Islet of Langerhans (tissue), 1 donor: ENCODE data around the gene CACNG5.

ENCODE experiments used
- FAIRE-seq: peaks from one replicate; lab custom pipeline; 2011; peaks lifted over from hg19 to GRCh38; lab: Jason Lieb, UNC

CACNG5 gene, protein sequence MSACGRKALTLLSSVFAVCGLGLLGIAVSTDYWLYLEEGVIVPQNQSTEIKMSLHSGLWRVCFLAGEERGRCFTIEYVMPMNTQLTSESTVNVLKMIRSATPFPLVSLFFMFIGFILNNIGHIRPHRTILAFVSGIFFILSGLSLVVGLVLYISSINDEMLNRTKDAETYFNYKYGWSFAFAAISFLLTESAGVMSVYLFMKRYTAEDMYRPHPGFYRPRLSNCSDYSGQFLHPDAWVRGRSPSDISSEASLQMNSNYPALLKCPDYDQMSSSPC

DNA sequence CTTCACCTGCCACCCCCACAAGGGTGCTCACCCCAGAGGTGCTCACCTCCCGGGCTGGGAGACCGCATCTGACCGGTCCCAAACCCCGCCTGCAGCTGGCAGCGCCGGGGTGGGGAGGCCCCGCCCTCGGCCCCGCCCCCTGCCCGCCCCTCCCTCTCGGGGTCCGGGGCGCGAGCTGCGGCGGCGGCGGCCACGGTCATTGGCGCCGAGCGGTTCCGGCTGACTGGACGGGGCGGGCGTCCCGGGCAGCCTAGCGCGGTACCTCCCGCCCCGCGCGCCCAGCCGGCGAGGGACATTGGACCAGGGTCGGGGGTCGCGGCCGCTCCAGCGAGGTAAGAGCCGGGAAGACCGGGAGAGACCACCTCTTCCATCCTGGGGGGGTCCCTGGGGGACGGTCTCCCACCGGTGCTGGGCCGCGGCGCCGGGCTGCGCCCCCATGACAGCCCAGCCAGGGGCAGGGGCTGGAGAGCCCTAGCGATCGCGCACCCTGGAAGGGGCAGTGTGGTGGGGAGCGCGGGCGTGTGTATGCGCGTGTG, at the start of gene CACNG5:
Gene CACNG5, plus strand, starts transcription at position 199 of the 536 bp plus-strand sequence. CDS start 42,216 bp downstream, outside the sequence.
- FAIRE-seq = no peak

DNA sequence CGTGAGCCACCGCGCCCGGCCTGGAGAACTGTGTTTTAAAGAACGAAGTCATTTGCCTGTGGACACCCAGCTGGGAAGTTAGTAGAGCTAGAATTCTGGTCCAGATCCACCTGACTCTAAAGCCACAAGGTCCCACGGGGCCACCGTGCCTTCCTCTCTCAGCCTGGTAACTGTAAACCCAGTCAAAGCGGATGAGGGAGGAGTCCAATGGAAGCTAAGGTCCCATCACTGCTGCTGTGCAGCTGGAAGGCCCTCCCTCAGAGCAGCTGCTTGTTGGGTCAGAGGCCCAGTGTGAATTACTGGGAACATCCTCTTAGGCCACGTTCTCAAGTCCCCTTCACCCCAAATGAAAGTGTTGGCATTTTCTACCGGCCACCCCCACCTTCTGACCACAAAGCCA, 48.8 kb upstream of the CACNG5 start:
- FAIRE-seq = no peak

DNA sequence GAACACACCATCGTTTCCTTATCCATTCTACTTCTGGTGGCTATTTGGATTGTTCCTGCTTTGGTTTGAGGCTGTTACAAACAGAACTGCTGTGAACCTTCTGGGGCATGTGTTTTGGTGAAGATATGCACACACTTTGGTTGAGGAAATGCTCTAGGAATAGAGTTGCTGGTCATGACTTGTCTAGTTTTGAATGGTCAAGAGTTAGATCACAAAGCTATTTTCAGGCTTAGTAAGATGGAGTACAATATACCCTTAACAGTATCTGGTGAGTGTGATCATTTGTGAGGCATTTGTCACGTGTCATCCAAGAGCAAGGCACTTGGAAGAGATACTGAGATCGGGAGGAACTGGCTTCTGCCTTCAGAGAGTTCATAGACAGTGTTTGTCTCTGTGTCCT, 47.0 kb upstream of the CACNG5 start:
- no peak for FAIRE-seq

DNA sequence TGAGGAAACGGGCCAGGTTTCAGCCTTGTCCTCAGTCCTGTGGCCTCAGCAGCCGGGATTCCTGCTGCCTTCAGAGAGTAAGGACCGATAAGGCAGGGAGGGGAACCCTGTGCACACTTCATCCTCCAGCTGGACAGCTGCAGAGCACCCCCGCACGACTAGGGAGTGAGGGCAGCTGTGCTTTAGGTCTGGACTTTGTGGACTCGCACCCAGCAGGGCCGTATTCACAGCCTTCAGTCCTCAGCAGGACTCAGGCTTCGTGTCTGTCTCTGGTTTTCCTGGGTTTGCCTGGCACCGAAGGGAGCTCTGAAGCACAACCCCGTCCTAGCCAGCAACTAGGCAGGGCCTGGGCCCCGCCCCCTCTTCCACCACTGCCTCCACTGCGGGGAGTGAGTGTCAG, 45.8 kb upstream of the CACNG5 start:
- FAIRE-seq = no peak

DNA sequence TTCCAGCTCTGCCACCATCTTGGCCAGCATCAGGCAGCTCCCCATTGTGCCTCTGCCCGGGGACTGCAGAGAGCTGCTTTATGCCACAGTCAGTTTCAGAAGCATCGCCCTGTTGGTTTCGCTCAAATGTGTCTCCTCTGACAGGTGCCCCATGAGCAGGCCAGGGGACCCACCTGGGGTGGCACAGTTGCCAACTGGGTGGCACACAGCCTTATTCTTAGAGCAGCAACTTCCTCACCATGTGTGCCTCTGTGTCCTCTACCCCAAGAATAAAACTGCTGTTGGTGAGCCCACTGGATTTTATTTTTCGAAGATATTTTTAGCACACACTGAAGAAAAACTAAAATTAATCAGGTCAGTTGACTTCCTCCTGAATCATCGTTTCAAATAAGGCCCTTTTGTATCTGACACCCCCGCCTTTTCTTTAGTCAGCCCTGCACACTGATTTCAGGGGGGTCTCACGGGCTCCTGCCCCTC, 44.9 kb upstream of the CACNG5 start:
- FAIRE-seq = no peak

DNA sequence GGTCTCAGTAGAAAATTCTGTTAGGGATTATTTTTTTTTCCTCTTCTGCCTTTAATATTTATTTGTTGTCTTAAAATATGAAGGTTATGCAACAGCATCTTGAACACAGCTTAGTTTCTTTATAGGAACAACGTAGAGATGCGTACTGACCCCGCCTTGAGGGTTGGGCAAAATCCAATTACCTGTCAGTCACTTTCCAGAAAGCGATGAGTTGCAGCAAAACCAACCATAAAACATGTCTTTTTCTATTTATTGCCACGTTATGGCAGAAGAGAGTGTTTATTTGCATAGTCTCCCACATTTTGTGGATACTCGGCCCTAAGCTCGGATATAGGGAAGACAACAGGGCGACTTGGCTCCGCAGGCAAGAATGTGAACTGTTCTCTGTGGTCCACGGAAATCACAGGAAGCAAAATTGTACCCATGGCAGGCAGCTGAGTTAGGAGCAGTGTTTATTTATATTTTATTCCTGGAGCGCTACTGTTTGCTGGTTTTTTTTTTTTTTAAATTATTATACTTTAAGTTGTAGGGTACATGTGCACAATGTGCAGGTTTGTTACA, 44.3 kb upstream of the CACNG5 start:
- FAIRE-seq = no peak

DNA sequence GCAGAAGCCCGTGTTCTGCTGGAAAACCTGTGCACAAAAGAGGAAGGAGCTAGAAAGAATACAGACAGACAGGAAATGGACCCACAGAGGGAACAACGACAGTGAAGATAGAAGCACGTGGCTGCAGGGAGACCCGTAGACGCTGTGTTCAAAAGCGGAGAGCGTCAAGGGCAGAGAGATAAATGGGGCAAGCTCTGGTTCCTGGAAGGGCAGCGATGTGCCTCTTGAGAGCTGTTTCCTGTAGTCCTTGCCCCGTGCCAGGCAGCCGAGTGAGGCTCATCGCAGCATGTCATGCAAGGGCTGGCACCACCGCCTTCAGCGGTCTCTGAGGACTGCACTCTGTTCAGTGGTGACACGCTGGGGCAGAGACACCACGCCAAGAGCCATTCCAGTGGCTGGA, 43.6 kb upstream of the CACNG5 start:
- FAIRE-seq = no peak

DNA sequence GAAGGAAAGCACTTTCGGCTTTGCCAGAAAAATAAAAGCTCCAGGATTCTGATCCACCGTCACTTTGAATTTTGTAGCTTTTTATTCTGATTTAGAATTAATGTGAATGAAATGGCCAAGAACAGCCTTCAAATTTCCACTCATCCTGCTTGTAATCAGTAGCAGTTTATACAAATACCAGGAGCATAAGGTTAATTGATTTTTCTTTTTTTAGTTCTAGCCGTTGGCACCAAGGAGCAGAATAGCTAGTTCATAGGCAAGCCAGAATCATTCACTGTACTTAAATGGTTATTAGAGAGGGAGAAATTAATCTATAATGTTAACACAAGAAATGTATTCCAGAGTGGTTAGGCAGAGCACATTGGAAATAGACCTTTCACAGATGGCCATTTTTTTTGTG, 41.1 kb upstream of the CACNG5 start:
- peak; percentile 49 for FAIRE-seq

DNA sequence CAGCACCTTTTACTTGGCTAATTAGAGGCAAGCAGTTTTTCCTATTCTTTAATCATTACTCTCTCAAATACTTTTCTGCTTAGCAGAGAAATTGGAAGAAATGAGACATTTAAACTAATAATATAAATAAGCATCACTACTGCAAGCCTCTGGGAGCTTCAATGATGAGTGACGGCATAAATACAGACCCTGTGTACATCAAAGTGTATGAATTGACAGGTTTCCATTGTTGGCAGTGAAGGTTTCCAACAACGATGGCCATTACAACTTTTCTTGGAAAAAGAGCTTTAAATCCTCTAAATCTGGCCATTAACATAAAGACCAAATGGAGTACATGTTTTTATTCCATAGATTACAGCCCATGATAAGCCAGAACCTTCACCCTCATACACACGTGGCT, 39.4 kb upstream of the CACNG5 start:
- FAIRE-seq = no peak

DNA sequence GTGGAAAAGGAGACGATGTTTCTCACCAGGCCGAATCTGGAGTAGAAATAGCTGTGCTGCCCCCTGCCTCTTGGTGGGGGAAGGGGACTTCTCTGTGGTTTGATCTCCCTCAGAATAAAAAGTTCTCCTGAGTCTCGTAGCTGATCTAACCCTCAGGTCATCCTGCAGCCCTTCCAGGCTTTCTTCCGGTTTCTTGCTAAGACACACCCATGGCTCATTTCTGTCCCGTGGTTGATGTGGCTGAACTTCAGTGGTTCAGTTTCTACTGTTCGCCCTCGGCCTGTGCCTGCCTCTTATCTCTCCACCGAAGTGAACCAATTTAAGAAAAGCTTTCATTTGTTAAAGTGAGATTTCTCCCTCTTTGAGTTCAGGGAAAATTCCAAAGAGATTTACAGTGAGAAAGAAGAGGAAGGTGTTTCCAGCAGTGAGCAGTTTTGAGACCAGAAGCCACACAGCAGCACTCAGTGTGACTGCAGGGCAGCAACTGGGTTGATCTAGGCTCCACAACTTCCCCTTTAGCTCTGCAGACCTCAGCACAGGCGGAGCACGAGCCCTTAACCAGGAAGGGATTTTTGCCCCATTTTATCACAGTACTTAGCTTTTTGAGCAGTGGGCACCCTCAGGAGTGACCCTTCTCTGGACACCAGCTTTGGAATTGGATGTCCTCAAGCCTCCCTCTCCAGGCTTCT, 34.9 kb upstream of the CACNG5 start:
- FAIRE-seq = no peak

DNA sequence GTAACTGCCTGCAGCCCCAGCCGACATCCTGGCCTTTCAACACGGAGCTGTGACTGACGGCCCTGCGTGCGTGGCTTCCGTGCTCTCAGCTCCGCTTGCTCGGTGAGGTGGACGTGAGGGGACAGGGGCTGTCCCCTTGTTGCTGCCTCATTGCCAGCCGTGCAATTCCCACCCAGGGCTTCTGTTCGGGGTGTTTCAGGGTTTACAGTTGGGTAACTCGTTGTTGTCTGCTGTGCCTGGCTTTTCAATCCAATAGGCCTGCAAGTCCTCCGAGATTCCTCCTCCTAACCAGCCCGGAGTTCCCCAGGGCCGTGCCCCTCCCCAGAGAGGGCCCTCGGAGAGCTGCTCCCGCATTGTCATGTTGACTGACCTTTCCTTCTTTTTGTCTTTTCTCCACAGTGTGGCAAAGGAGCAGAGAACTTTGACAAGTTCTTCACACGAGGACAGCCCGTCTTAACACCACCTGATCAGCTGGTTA, 31.4 kb upstream of the CACNG5 start:
- FAIRE-seq = no peak

DNA sequence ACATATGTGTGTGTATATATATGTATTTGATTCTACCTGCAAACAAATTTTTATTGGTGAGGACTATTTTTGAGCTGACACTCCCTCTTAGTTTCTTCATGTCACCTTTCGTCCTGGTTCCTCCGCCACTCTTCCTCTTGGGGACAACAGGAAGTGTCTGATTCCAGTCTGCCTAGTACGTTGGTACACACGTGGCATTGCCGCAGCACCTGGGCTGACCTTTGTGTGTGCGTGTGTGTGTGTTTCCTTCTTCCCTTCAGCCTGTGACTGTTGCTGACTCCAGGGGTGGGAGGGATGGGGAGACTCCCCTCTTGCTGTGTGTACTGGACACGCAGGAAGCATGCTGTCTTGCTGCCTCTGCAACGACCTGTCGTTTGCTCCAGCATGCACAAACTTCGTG, 29.4 kb upstream of the CACNG5 start:
- FAIRE-seq = no peak

DNA sequence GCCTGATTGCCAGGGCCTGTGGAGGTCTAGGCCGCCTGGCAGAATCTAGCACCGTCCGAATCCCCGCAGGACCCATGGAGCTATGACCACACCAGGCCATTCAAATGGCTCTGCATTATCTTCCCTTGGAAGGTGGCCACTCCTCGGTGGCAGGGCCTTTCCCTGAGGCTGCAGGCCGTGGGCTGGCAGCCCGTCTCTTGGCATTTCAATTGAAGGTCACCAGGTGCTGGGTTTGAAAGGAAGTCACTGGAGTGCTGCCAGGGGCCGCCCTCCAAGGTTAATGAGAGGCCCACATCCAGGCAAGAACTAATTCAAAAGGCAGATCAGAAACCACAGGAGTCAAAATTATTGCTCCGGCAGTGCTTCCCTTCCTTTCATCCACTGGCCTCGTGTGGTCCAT, 27.7 kb upstream of the CACNG5 start:
- no peak for FAIRE-seq

DNA sequence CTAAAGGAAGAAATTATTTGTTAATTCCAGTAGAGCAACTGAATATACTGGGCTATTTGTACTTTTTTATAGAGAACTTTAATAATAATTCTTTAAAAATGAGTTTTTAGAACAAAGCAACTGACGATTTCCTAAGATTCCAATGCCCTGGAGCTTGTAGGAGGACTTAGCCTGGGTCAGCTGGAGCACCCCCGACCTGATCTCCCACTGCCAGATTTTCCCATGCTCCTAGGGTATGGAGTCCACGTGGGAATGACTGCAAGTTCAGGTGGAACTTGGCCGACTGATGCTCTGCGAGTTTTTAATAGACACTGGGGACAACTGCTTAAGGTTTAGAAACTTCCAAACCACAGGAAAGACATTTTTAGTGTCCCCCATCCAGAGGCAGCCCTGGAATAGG, 25.5 kb upstream of the CACNG5 start:
- FAIRE-seq = no peak

DNA sequence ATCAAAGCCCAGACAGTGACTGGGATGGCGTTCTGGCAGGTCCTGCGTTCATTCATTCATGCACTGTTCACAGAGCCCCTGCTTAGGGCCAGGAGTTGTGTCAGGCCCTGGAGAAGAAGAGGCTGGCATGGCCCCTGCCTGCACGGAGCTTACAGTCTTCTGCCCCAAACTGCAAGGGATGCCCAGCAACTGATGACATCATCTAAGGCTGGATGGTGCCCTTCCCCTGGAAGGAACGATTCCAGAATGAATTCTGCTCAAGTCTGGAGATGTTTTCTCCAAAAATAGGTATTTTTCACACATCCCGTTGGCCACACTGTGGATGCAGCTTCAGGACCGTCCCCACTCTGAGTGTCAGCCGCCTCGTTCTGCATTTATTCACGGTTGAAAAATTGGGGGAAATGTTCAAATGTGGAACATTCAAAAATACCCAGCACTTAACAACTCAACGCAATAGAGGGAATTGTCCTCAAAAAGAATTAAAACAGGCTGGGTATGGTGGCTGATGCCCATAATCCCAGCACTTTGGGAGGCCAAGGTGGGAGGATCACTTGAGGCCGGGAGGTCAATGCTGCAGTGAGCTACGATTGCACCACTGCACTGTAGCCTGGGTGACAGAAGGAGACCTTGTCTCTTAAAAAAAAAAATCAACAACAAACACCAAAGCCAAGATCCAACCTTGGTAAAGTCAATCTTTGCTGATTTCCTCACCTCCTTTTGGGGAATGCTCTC, 23.8 kb upstream of the CACNG5 start:
- no peak for FAIRE-seq

DNA sequence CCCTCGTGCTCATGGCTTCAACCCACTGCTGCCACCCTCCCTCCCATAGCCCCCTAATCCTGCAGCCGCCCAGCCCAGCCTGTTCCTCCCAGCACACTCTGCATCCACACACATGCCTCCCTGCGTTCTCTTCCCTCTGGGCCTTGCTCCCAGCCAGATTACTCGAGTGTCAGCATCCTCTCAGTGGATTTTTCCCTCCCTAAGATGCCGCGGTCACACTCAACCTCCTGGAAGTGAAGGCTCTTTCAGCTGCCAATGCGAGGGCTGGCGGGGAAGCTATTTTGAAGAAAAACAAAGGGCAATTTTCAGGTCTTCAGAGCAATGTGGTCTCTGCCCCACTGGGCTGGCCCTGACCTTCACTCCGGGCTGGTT, 23.2 kb upstream of the CACNG5 start:
- FAIRE-seq = no peak

DNA sequence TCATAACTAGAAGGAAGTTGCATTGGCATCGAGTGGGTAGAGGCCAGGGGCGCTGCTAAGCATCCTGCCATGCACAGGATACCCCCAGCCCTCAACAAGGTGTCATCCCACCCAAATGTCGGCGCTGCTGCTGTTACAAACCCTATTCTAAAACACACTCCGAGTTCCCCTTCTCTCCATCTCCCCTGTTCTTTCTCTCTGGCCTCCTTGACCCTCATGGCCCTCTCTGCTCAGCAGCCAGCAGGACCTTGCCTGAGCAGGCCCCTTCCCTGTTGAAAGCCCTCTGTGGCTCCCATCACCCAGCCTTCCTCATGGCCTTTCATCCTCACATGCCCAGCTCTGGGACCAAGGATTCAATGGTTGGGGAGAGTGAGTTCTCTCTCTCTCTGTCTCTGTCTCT, 22.3 kb upstream of the CACNG5 start:
- FAIRE-seq = no peak

DNA sequence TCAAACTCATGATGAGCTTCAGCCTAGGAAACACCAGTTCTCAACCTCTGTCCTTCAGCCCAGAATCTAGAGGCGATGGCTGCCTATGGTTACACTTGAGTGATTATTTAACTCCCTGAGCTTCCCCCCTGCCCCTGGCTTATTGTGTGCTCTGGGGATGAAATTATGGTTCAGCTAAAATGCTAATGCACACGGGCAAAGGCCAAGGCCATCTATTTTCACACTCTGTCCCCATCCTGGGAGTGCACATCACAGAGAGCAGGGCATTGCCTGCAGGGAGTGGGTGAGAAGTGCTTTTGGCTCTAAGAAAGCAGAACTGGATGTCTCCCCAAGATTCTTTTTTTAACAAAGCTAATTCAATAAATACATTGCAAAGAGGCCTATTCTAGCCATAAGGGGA, 21.6 kb upstream of the CACNG5 start:
- FAIRE-seq = no peak

DNA sequence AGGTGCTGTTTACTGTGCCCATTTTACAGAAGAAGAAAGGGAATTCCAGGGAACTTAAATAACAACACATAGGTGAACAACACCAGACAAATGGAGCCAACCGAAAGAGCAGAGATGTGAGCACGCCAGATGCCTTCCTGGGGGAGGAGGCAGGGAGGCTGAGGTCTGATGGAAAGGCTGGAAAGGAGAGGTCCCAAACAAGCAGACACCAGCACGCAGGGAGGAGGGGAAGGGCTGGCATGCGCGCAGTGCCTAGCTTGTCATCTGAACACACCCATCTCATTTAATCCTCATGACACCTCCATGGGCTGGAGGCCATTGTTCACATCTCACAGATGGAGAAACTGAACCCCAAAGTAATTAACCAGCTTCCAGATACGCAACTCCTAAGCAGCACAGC, 20.9 kb upstream of the CACNG5 start:
- no peak for FAIRE-seq

DNA sequence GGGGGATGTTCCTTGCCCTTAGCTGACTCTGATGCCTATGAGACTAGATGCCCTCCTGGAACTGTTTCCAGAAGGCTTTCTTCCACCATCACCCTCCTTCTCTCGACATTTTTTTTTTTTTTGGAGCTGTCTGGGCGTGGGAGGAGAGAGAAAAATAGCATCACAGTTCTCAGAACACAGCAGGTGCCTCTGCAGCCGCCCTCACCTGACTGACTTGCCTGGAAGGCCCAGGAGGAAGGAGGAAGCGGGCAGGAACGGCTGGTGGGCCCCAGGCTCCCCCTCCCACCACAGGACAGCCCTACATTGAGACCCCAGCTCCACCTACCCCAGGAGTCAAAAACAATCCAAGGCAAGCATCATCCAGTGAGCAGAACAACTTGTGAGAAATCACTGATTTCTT, 20.3 kb upstream of the CACNG5 start:
- FAIRE-seq = no peak

DNA sequence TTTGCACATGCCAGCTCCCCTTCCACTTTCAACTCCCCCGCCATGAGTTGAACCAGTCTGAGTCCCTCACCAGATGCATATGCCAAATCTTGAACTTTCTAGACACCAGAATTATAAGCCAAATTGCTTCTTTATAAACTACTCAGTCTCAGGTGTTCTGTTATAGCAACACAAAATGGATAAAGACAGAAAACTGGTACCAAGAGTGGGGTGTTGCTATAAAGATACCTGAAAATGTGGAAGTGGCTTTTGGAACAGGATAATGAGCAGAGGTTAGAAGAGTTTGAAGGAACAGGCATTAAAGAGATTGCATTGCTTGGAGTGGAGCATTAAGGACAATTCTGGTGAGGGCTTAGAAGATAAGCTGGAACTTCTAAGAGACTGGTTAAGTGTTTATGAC, 17.2 kb upstream of the CACNG5 start:
- FAIRE-seq = no peak

DNA sequence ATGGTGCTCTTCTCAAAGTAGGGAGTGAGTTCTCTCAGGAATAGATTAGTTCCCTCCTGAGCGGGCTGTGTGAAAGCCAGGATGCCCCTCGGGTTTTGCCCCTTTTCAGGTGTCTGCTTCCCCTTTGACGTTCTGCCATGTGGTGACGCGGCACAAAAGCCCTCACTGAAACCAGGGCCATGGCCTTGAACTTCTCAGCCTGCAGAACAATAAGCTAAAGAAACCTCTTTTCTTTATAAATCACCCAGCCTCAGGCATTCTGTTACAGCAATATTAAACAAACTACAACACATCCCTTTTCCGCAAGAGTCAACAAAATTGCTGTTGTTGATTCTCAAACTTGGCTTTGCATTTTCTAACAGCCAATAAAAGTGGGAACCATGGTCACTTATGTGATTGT, 15.5 kb upstream of the CACNG5 start:
- FAIRE-seq = no peak

DNA sequence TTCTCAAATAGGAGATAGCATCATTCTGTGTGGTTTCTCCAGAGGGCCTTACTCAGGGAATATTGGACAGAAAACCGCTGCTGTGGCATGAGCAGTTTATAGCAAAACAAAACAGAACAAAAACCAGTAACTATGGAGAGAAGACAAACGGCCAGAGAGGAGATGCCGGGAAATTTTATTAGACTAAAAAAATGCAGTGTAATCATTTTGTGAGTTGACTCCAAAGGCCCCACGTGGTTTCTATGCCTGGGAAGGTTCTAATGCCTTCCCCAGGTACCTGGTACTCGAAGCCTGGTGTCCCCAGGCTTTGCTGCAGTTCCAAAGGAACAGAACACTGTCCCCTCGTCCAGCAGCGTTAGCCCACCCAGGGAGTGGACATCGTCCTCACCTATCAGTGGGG, 12.9 kb upstream of the CACNG5 start:
- no peak for FAIRE-seq
